ENCODE data around the gene PABPN1L.

The PABPN1L gene

GRCh38 chr16:88911946-88912310 lies 45.5 kb upstream of the PABPN1L start:
- no peak for TF ChIP-seq ZFX (IDR thresholded peaks at IDR 0.05; ENCODE audit: borderline replicate concordance)
- TF ChIP-seq, protein P1, sequence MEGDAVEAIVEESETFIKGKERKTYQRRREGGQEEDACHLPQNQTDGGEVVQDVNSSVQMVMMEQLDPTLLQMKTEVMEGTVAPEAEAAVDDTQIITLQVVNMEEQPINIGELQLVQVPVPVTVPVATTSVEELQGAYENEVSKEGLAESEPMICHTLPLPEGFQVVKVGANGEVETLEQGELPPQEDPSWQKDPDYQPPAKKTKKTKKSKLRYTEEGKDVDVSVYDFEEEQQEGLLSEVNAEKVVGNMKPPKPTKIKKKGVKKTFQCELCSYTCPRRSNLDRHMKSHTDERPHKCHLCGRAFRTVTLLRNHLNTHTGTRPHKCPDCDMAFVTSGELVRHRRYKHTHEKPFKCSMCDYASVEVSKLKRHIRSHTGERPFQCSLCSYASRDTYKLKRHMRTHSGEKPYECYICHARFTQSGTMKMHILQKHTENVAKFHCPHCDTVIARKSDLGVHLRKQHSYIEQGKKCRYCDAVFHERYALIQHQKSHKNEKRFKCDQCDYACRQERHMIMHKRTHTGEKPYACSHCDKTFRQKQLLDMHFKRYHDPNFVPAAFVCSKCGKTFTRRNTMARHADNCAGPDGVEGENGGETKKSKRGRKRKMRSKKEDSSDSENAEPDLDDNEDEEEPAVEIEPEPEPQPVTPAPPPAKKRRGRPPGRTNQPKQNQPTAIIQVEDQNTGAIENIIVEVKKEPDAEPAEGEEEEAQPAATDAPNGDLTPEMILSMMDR (IDR thresholded peaks at IDR 0.05), result no peak
- H3K27ac ChIP-seq, result no peak overlapping the region

GRCh38 chr16:88911136-88911945 lies 44.9 kb upstream of the PABPN1L start:
- TF ChIP-seq, protein P1 (IDR thresholded peaks at IDR 0.05), result no peak
- no peak for TF ChIP-seq ZFX (IDR thresholded peaks at IDR 0.05; ENCODE audit: borderline replicate concordance)
- H3K27ac ChIP-seq, result no peak overlapping the region

GRCh38 chr16:88910284-88911135 lies 44.0 kb upstream of the PABPN1L start:
- TF ChIP-seq, protein P1 (IDR thresholded peaks at IDR 0.05), result no peak
- TF ChIP-seq ZFX (IDR thresholded peaks at IDR 0.05; ENCODE audit: borderline replicate concordance), result no peak
- no peak overlapping the region for H3K27ac ChIP-seq

DNA sequence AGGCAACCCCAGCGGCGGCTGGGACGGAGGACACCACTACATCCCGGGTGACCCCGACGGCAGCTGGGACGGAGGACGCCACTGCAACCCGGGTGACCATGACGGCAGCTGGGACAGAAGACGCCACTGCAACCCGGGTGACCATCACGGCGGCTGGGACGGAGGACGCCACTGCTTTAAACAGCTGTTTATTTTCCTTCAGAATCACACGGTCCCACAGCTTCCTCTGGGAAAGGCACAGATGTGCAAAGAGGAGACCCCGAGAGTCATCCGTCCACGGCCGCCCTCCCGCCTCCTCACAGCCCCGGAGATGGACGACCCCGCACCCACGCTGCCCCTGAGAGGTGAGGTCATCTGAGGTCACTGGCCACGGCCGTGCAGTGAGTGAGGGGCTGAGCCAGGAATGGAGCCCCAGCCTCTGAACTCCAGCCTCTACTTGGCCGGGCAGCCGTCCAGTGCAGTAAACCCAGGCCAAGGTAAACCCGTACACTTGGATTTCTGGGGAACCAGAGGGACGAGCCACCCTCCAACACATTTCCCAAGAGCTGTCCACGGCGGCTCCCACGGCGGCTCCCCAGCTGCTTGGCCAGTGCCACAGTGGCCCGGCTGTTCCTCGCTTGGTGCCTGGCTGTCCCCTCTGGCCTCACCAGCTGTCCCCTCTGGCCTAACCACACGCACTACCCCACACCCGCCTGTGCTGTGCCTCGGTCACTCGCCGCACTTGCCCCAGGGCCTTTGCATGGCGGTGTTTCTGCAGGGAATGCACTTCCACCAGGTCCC lies 43.2 kb upstream of the PABPN1L start:
- TF ChIP-seq, protein P1 (IDR thresholded peaks at IDR 0.05), result no peak
- no peak for TF ChIP-seq ZFX (IDR thresholded peaks at IDR 0.05; ENCODE audit: borderline replicate concordance)
- no peak overlapping the region for H3K27ac ChIP-seq

DNA sequence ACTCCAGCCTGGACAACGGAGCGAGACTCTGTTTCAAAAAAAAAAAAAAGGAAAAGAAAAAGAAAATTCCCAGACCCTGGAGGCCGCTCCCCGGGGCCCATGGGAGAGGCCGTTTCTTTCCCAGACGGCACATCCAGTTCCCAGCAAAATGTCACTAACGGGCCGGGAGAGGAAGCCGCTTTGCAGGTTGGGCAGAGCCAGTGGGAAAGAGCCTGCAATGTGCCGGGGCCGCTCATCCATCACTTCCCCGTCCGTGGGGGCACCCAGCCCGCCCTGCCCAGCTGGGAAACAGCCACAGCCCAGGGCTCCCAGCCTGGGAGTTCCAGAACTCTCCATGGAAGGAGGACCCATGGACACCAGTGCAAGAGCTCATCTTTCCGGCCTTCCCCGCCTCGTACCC lies 41.8 kb upstream of the PABPN1L start:
- TF ChIP-seq ZFX (IDR thresholded peaks at IDR 0.05; ENCODE audit: borderline replicate concordance), result no peak
- TF ChIP-seq, protein P1 (IDR thresholded peaks at IDR 0.05), result no peak
- H3K27ac ChIP-seq, result no peak overlapping the region

DNA sequence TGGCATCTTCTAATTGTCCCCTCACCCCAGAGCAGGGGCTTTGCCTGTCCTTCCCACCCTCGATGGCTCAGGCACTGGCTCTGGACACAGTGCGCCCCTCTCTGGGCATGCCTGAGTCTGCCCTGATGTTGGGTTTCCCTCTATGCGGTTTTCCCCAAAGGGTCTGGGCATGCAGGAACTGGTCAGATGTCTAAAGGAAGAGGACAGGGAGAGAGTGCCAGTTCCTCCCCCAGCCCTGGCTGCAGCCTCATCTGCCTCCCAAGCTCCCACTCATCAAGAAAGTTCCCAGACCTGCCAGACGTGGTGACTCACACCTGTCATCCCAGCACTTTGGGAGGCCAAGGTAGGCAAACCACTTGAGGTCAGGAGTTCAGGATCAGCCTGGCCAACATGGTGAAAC lies 41.3 kb upstream of the PABPN1L start:
- no peak for TF ChIP-seq ZFX (IDR thresholded peaks at IDR 0.05; ENCODE audit: borderline replicate concordance)
- TF ChIP-seq, protein P1 (IDR thresholded peaks at IDR 0.05), result no peak
- H3K27ac ChIP-seq, result no peak overlapping the region
